ENCODE data around the gene NOPCHAP1. TPM values are rescaled to one million over a fixed set of nuclear protein-coding genes. Genes with fewer than 3 reads are reported as not detected.

NOPCHAP1 gene
- total and polyA plus RNA-seq, 2 of the 4 experiments (the other 2 are of a cell fraction): 5.6 to 9.3 TPM

DNA sequence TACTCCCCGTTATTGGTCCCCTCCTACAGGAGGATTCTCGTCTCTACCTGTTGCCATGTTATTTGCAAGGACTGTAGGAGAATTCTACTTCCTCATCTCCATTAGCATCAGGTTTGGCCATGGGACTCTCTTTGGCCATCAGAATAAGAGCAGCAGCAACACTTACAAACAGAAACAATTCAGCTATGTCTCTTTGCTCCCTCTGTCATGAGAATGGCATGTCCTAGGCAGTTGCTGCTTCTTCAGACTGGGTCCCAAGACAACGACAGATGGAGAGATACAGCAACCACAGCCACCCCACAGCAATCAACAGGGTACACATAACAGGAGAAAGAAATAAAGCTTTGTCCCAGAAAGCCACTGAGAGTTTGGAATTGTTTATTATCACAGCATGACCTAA is 47.7 kb upstream of the NOPCHAP1 start:
- Histone ChIP-seq H3K4me2 (ENCODE audit: low read depth, low read length) (peak overlapping the region; percentile 16; the same call in 1 of the 2 replicates), H3K27ac (ENCODE audit: insufficient read depth, low read length) (no peak overlapping the region), H2BK15ac (ENCODE audit: low read depth, low read length) (no peak overlapping the region), H4K8ac (ENCODE audit: low read depth in 2 of 2, low read length in 2 of 2) (no peak overlapping the region), H2AFZ (replicated peaks; ENCODE audit: low read length, poor library complexity) (no peak overlapping the region), H3K14ac (replicated peaks; ENCODE audit: low read depth, low read length) (no peak overlapping the region; the same call in 1 of the 2 replicates), H3K27me3 (ENCODE audit: control insufficient read depth, insufficient read depth, low read length) (peaks cover 2% of the 10 kb centered on the region; the same call in 1 of the 2 replicates), H3K4me1 (ENCODE audit: control insufficient read depth, insufficient read depth, low read length) (peaks cover 3% of the 10 kb centered on the region), H3K18ac (ENCODE audit: low read depth, low read length) (no peak overlapping the region), H3K36me3 (ENCODE audit: control insufficient read depth, insufficient read depth, low read length) (no peaks in the 10 kb centered on the region), H3K56ac (ENCODE audit: extremely low read depth, insufficient read depth, low read length) (no peak overlapping the region), H3K9me3 (ENCODE audit: control insufficient read depth, insufficient read depth, low read length) (peaks cover 2% of the 10 kb centered on the region), H4K91ac (ENCODE audit: insufficient read depth, low read depth, low read length) (no peak overlapping the region), H3K79me1 (ENCODE audit: low read depth in 1 of 2, low read length in 2 of 2) (no peaks in the 10 kb centered on the region; a peak in 1 of 4 replicates), H3K9ac (ENCODE audit: low read depth, low read length) (no peak overlapping the region), H2BK120ac (ENCODE audit: low read depth, low read length) (no peak overlapping the region), H3K23ac (ENCODE audit: low read depth, low read length) (no peak overlapping the region; the same call in 1 of the 2 replicates), H2BK20ac (ENCODE audit: low read depth, low read length) (peak overlapping the region; percentile 9; the same call in 1 of the 2 replicates), H3K4ac (ENCODE audit: low read depth, low read length) (no peak overlapping the region), H2BK5ac (ENCODE audit: low read depth, low read length, poor library complexity, severe bottlenecking) (no peak overlapping the region), H4K20me1 (ENCODE audit: insufficient read depth, low read length) (no peaks in the 10 kb centered on the region), H4K5ac (ENCODE audit: low read depth, low read length) (no peak overlapping the region), H2AK5ac (ENCODE audit: low read depth, low read length) (no peak overlapping the region), H3K9me1 (ENCODE audit: insufficient read depth, low read length) (0 out of 2 replicates have a peak, but pooled peaks cover 4% of the 10 kb centered on the region), H3K4me3 (ENCODE audit: insufficient read depth, low read depth, low read length) (no peak overlapping the region), H2AK9ac (replicated peaks; ENCODE audit: low read depth, low read length, poor library complexity) (no peak overlapping the region)
- ChIA-PET CTCF (no interaction called here), POLR2A (ENCODE audit: unreplicated experiment) (no interaction called here)
- intact Hi-C loops (cut with micrococcal nuclease) (no loop called here), in situ Hi-C loops (cut with MboI; ENCODE audit: low sequenced_read_pairs) (no loop called here), dilution Hi-C loops (cut with HindIII; ENCODE audit: low sequenced_read_pairs, unreplicated experiment) (no loop called here)
- DNase-seq (peak; percentile 30), ATAC-seq (ENCODE audit: low read depth) (peak; percentile 79)
- no CpG with 5 or more reads among the region's 3 CpGs for WGBS, 2 experiments (ENCODE audit: extremely low coverage in 2 of 2, insufficient read length in 1 of 2)
- TF ChIP-seq RCOR1 (IDR thresholded peaks at IDR 0.05; ENCODE audit: insufficient replicate concordance, low read length): no peak
- TF ChIP-seq, protein P1, sequence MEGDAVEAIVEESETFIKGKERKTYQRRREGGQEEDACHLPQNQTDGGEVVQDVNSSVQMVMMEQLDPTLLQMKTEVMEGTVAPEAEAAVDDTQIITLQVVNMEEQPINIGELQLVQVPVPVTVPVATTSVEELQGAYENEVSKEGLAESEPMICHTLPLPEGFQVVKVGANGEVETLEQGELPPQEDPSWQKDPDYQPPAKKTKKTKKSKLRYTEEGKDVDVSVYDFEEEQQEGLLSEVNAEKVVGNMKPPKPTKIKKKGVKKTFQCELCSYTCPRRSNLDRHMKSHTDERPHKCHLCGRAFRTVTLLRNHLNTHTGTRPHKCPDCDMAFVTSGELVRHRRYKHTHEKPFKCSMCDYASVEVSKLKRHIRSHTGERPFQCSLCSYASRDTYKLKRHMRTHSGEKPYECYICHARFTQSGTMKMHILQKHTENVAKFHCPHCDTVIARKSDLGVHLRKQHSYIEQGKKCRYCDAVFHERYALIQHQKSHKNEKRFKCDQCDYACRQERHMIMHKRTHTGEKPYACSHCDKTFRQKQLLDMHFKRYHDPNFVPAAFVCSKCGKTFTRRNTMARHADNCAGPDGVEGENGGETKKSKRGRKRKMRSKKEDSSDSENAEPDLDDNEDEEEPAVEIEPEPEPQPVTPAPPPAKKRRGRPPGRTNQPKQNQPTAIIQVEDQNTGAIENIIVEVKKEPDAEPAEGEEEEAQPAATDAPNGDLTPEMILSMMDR (conservative IDR thresholded peaks at IDR 0.05; ENCODE audit: low read depth, low read length): no peak
- no peak for TF ChIP-seq ELK1 (IDR thresholded peaks at IDR 0.05; ENCODE audit: borderline replicate concordance, low read depth, low read length)
- no peak for TF ChIP-seq POLR2A (IDR thresholded peaks at IDR 0.05; ENCODE audit: low read depth, low read length)
- no peak for TF ChIP-seq BHLHE40 (IDR thresholded peaks at IDR 0.05; ENCODE audit: low read depth, low read length)
- TF ChIP-seq RFX5 (IDR thresholded peaks at IDR 0.05; ENCODE audit: low read depth, low read length): no peak
- TF ChIP-seq CHD1 (IDR thresholded peaks at IDR 0.05; ENCODE audit: low read depth, low read length): no peak
- no peak for TF ChIP-seq CEBPB (IDR thresholded peaks at IDR 0.05; ENCODE audit: low read depth, low read length)
- TF ChIP-seq SMC3 (IDR thresholded peaks at IDR 0.05; ENCODE audit: low read depth, low read length): no peak
- TF ChIP-seq MXI1 (IDR thresholded peaks at IDR 0.05; ENCODE audit: borderline replicate concordance, low read depth, low read length): no peak
- TF ChIP-seq RAD21 (IDR thresholded peaks at IDR 0.05; ENCODE audit: low read length): no peak
- TF ChIP-seq USF2 (IDR thresholded peaks at IDR 0.05; ENCODE audit: low read depth, low read length): no peak
- TF ChIP-seq NFE2L2 (IDR thresholded peaks at IDR 0.05; ENCODE audit: low read depth, low read length): no peak
- no TSS peak for BruUV-seq (replicated peaks)

Data from IMR-90 (cell line).